Endothelial cell of umbilical vein (primary cell): ENCODE results near the gene IL32. TPM values are rescaled to one million over a fixed set of nuclear protein-coding genes. Genes with fewer than 3 reads are reported as not detected.
"Not testable (repeated sequence)": the region's sequence is repeated elsewhere in the genome, so short reads cannot be mapped to it uniquely, and the experiment has no call there.

Experiments used
- BruUV-seq: library from RNA; stranded (reverse); fragments of 400-500 nt; replicated peaks from 2 replicates; lab custom pipeline; 2021; lab: Mats Ljungman, UMichigan
- CTCF ChIA-PET: fragments of 300-600, 350-600 bp; sonication (Branson Sonifier 250); formaldehyde crosslinking; loops from one replicate; lab custom pipeline; 2021; ENCODE audit warnings: antibody characterized with exemption, inconsistent platforms; lab: Charles Lee
- POLR2A ChIA-PET: fragments of 300-600, 350-600 bp; sonication (Branson Sonifier 250); formaldehyde crosslinking; loops from one replicate; lab custom pipeline; 2021; ENCODE audit warnings: antibody characterized with exemption, inconsistent platforms; lab: Charles Lee
- DNase-seq: peaks from one replicate; pipeline ENCODE4 v3.0.0-alpha.2; 2011; ENCODE audit warnings: low read depth, low spot score
- FAIRE-seq: peaks from 2 replicates; lab custom pipeline; 2011; peaks lifted over from hg19 to GRCh38; lab: Jason Lieb, UNC
- H2AFZ ChIP-seq: 2 replicates; pipeline ENCODE4 v1.6.0; 2012; ENCODE audit warnings: low read depth, low read length, control low read depth, inconsistent platforms
- H3K27ac ChIP-seq: 2 replicates; pipeline ENCODE4 v1.5.1; 2011; ENCODE audit warnings: low read depth, mild to moderate bottlenecking, control low read depth, low read length, moderate library complexity; ENCODE audit not compliant: insufficient read depth
- H3K27me3 ChIP-seq, 2 experiments: 2 replicates each; pipeline versions ENCODE4 v1.6.0 to v1.6.1; 2011; ENCODE audit warnings: low read length in 2 of 2, mixed read lengths in 1 of 2; ENCODE audit not compliant: control insufficient read depth in 2 of 2, insufficient read depth in 2 of 2
- H3K36me3 ChIP-seq, 2 experiments: 2 replicates in 1 of 2; 3 replicates in 1 of 2; pipeline ENCODE4 v1.5.1; 2011; ENCODE audit warnings: low read length in 2 of 2, mild to moderate bottlenecking in 1 of 2, moderate library complexity in 1 of 2; ENCODE audit not compliant: control insufficient read depth in 2 of 2, insufficient read depth in 2 of 2; ENCODE audit errors: extremely low read depth in 1 of 2
- H3K4me1 ChIP-seq: 3 replicates; pipeline ENCODE4 v1.5.1; 2011; ENCODE audit warnings: mild to moderate bottlenecking, low read length; ENCODE audit not compliant: control insufficient read depth, insufficient read depth; ENCODE audit errors: extremely low read depth
- H3K4me2 ChIP-seq: 2 replicates; pipeline ENCODE4 v1.6.1; 2011; ENCODE audit warnings: low read length, control low read depth, mixed read lengths; ENCODE audit not compliant: insufficient read depth
- H3K4me3 ChIP-seq, 3 experiments: fragments of 200-600 bp in 1 of 3; sonication (generic), shearing (Covaris generic) in 1 of 3; replicated peaks in 1 of 3; 2 replicates each; pipeline ENCODE4 v1.5.1; 2011 to 2016; ENCODE audit warnings: control low read depth in 3 of 3, low read length in 3 of 3, mild to moderate bottlenecking in 2 of 3, inconsistent platforms in 1 of 3, low read depth in 1 of 3, moderate library complexity in 1 of 3; ENCODE audit not compliant: insufficient read depth in 1 of 3
- H3K79me2 ChIP-seq: 2 replicates; pipeline ENCODE4 v1.6.0; 2012; ENCODE audit warnings: low read length, inconsistent platforms; ENCODE audit not compliant: control insufficient read depth, insufficient read depth
- H3K9ac ChIP-seq: replicated peaks from 2 replicates; pipeline ENCODE3; 2011; ENCODE audit warnings: low read length, control low read depth; ENCODE audit not compliant: insufficient read depth; ENCODE audit errors: extremely low read depth
- H3K9me1 ChIP-seq: replicated peaks from 3 replicates; pipeline ENCODE4 v1.6.0; 2011; ENCODE audit warnings: mild to moderate bottlenecking, low read length; ENCODE audit not compliant: control insufficient read depth, insufficient read depth; ENCODE audit errors: extremely low read depth
- H3K9me3 ChIP-seq: replicated peaks from 2 replicates; pipeline ENCODE4 v1.5.1; 2012; ENCODE audit warnings: low read length, inconsistent platforms; ENCODE audit not compliant: control insufficient read depth, insufficient read depth
- H4K20me1 ChIP-seq: replicated peaks from 2 replicates; pipeline ENCODE3; 2011; ENCODE audit warnings: mild to moderate bottlenecking, low read length; ENCODE audit not compliant: control insufficient read depth, insufficient read depth; ENCODE audit errors: extremely low read depth
- CTCF ChIP-seq, 2 donors: IDR thresholded peaks; 1 replicate in 1 of 2; 2 replicates in 1 of 2; pipeline ENCODE4 v1.5.1; 2011; ENCODE audit warnings: low read length in 2 of 2, mild to moderate bottlenecking in 2 of 2, moderate library complexity in 2 of 2, control low read depth in 1 of 2, inconsistent platforms in 1 of 2, low read depth in 1 of 2; ENCODE audit not compliant: insufficient read depth in 1 of 2; ENCODE audit errors: extremely low read depth in 1 of 2
- EZH2 ChIP-seq: IDR thresholded peaks from 2 replicates; pipeline ENCODE4 v1.6.1; 2012; ENCODE audit warnings: borderline replicate concordance, low read depth, mild to moderate bottlenecking, moderate library complexity, low read length, inconsistent platforms; ENCODE audit not compliant: severe bottlenecking
- FOS ChIP-seq: IDR thresholded peaks from 2 replicates; pipeline ENCODE4 v1.6.1; 2011; ENCODE audit warnings: mild to moderate bottlenecking, low read length, moderate library complexity, borderline replicate concordance; ENCODE audit not compliant: insufficient read depth
- GATA2 ChIP-seq: IDR thresholded peaks from 2 replicates; pipeline ENCODE4 v1.7.0; 2011; ENCODE audit warnings: low read depth, mild to moderate bottlenecking, moderate library complexity, mixed read lengths, low read length; ENCODE audit not compliant: insufficient read length, insufficient read depth
- JUN ChIP-seq: IDR thresholded peaks from 2 replicates; pipeline ENCODE4 v1.6.1; 2011; ENCODE audit warnings: borderline replicate concordance, low read depth; ENCODE audit not compliant: insufficient read length, insufficient read depth
- MAX ChIP-seq: IDR thresholded peaks from 2 replicates; pipeline ENCODE4 v1.6.1; 2011; ENCODE audit not compliant: insufficient read depth, insufficient read length
- MYC ChIP-seq: IDR thresholded peaks from one replicate; pipeline ENCODE4 v1.6.1; 2011; ENCODE audit warnings: mild to moderate bottlenecking, low read depth, low read length
- POLR2A ChIP-seq: IDR thresholded peaks from 2 replicates; pipeline ENCODE4 v1.6.1; 2012; ENCODE audit warnings: low read depth, mild to moderate bottlenecking, control low read depth, low read length
- POLR2AphosphoS5 ChIP-seq: IDR thresholded peaks from 2 replicates; pipeline ENCODE4 v1.6.1; 2012; ENCODE audit warnings: low read depth, mild to moderate bottlenecking, control low read depth, low read length, moderate library complexity; ENCODE audit not compliant: insufficient read depth
- dilution Hi-C: fragments of 300-500 bp; cut with MboI; formaldehyde crosslinking; loops from one replicate; pipeline ENCODE4 v1.15.0; 2019; ENCODE audit warnings: low sequenced_read_pairs; ENCODE audit not compliant: extremely low pct_ligation_motif_present
- intact Hi-C: fragments of 100-400 bp; cut with micrococcal nuclease; formaldehyde crosslinking; loops from one replicate; pipeline ENCODE4 v1.10.0; 2022
- polyA plus RNA-seq, 4 experiments: library from polyadenylated mRNA; depleted of rRNA in 3 of 4; stranded (reverse) in 3 of 4; unstranded in 1 of 4; fragments of >200 nt; gene quantifications; 2 replicates each; pipeline versions ENCODE4 v1.2.1 to v1.2.3, GENCODE V29; 2011 to 2012; ENCODE audit warnings: missing spikeins in 1 of 4
- total RNA-seq: library from RNA; stranded (reverse); gene quantifications from 2 replicates; pipeline ENCODE4 v1.2.3, GENCODE V29; 2021

The IL32 gene
- total and polyA plus RNA-seq, 2 donors (not counting 3 experiments of a cell fraction or from before 2014, with no cell fraction given) = 55.7 to 336 TPM

- no peaks in the 10 kb centered on the region for H3K4me1 ChIP-seq
- TF ChIP-seq CTCF (IDR thresholded peaks at IDR 0.05; ENCODE audit: extremely low read depth in 1 of 2, insufficient read depth in 1 of 2, low read depth in 1 of 2, low read length in 2 of 2) = no peak
- no peak for TF ChIP-seq FOS
- TF ChIP-seq POLR2AphosphoS5 = no peak
- TF ChIP-seq EZH2 = no peak
- TF ChIP-seq GATA2 = no peak
- no peak for TF ChIP-seq POLR2A
- TF ChIP-seq JUN = no peak
- TF ChIP-seq MAX = no peak
- no peak for TF ChIP-seq MYC
- no peak for DNase-seq
- no peak overlapping the region for H3K4me3 ChIP-seq
- H3K9me1 ChIP-seq = no peaks in the 10 kb centered on the region
- H3K4me2 ChIP-seq = no peak overlapping the region
- H2AFZ ChIP-seq = no peak overlapping the region
- no peaks in the 10 kb centered on the region for H3K9me3 ChIP-seq
- peaks cover 0 to 2% of the 10 kb centered on the region in 2 experiments for H3K27me3 ChIP-seq
- intact Hi-C loops = no loop called here
- no peaks in the 10 kb centered on the region for H3K36me3 ChIP-seq
- ChIA-PET POLR2A (no interaction called here), CTCF (interaction anchor here (1.0 kb wide), 1 partner anchor 44 kb away, joined by 5 read pairs; no protein-coding TSS in a partner anchor)
- H3K79me2 ChIP-seq = no peaks in the 10 kb centered on the region
- no peak overlapping the region for H3K27ac ChIP-seq
- no peak for FAIRE-seq
- dilution Hi-C loops = no loop called here
- BruUV-seq = no TSS peak
- no peaks in the 10 kb centered on the region for H4K20me1 ChIP-seq
- no peak overlapping the region for H3K9ac ChIP-seq
Observed at GRCh38 chr16:3075523-3075915, 10.1 kb downstream of the IL32 start.

- intact Hi-C loops, BruUV-seq, H4K20me1 ChIP-seq, H2AFZ ChIP-seq, dilution Hi-C loops, DNase-seq, H3K36me3 ChIP-seq, POLR2A ChIA-PET, H3K4me1 ChIP-seq, H3K9ac ChIP-seq, H3K9me3 ChIP-seq, H3K4me3 ChIP-seq, H3K79me2 ChIP-seq, H3K9me1 ChIP-seq, H3K4me2 ChIP-seq, FAIRE-seq, H3K27me3 ChIP-seq, H3K27ac ChIP-seq: not testable (repeated sequence)
- CTCF ChIA-PET = interaction anchor here (1.0 kb wide), 2 partner anchors 17 to 44 kb away, joined by 3 to 5 read pairs; no protein-coding TSS in a partner anchor
Observed at GRCh38 chr16:3075946-3076345, 10.5 kb downstream of the IL32 start.
